Neural cell (in vitro differentiated cells): ENCODE measurements around the gene CAPZA2. TPM values are rescaled to one million over a fixed set of nuclear protein-coding genes. Genes with fewer than 3 reads are reported as not detected.
A peak's percentile ranks its signal among the peaks of the same experiment; 100 is the strongest.

ENCODE experiments used
- H2AFZ ChIP-seq: fragments of 200-600, 300-800 bp; sonication (generic), shearing (Covaris generic); 2 replicates; pipeline ENCODE4 v1.6.0; 2014; ENCODE audit warnings: low read depth, mild to moderate bottlenecking, antibody characterized with exemption, low read length, moderate library complexity
- H3F3A ChIP-seq: fragments of 200-600 bp; shearing (Covaris generic); 2 replicates; pipeline ENCODE4 v1.6.1; 2016; ENCODE audit warnings: mild to moderate bottlenecking, moderate library complexity, mixed read lengths, antibody characterized with exemption, low read length; ENCODE audit not compliant: insufficient read depth, poor library complexity, severe bottlenecking
- H3K27ac ChIP-seq: fragments of 200-600, 300-800 bp; sonication (generic), shearing (Covaris generic); 2 replicates; pipeline ENCODE4 v1.5.1; 2014; ENCODE audit warnings: mild to moderate bottlenecking, low read length, moderate library complexity
- H3K27me3 ChIP-seq: fragments of 300-800, 200-600 bp; sonication (generic), shearing (Covaris generic); 2 replicates; pipeline ENCODE4 v1.6.0; 2014; ENCODE audit warnings: mild to moderate bottlenecking, low read depth, low read length, moderate library complexity; ENCODE audit not compliant: insufficient read depth
- H3K36me3 ChIP-seq: fragments of 300-800, 200-600 bp; sonication (generic), shearing (Covaris generic); 2 replicates; pipeline ENCODE4 v1.5.1; 2014; ENCODE audit warnings: mild to moderate bottlenecking, antibody characterized with exemption, low read length, moderate library complexity; ENCODE audit not compliant: insufficient read depth
- H3K4me2 ChIP-seq: fragments of 300-800, 200-600 bp; sonication (generic), shearing (Covaris generic); 2 replicates; pipeline ENCODE4 v1.6.0; 2014; ENCODE audit warnings: mild to moderate bottlenecking, low read length
- H3K4me3 ChIP-seq: fragments of 300-800, 200-600 bp; sonication (generic), shearing (Covaris generic); 2 replicates; pipeline ENCODE4 v1.5.1; 2014; ENCODE audit warnings: mild to moderate bottlenecking, low read length, moderate library complexity
- H3K79me2 ChIP-seq: fragments of 200-600 bp; shearing (Covaris generic); replicated peaks from 2 replicates; pipeline ENCODE4 v1.6.0; 2014; ENCODE audit warnings: mild to moderate bottlenecking, low read length, moderate library complexity; ENCODE audit not compliant: insufficient read depth
- H3K9ac ChIP-seq: fragments of 300-800, 200-600 bp; sonication (generic), shearing (Covaris generic); 2 replicates; pipeline ENCODE4 v1.6.1; 2016; ENCODE audit warnings: mild to moderate bottlenecking, low read length, mixed read lengths
- H3K9me2 ChIP-seq: fragments of 200-600 bp; shearing (Covaris generic); 2 replicates; pipeline ENCODE4 v1.6.1; 2016; ENCODE audit warnings: mild to moderate bottlenecking, low read length, mixed read lengths; ENCODE audit not compliant: insufficient read depth
- H3K9me3 ChIP-seq: fragments of 200-600, 300-800 bp; sonication (generic), shearing (Covaris generic); 2 replicates; pipeline ENCODE4 v1.6.1; 2016; ENCODE audit warnings: mild to moderate bottlenecking, mixed run types, low read length, moderate library complexity, mixed read lengths
- H4K20me1 ChIP-seq: fragments of 200-600 bp; shearing (Covaris generic); 2 replicates; pipeline ENCODE4 v1.6.1; 2016; ENCODE audit warnings: mild to moderate bottlenecking, mixed run types; ENCODE audit not compliant: insufficient read depth
- CTCF ChIP-seq: fragments of 450-650 bp; IDR thresholded peaks from 2 replicates; pipeline ENCODE4 v1.5.1; 2014; ENCODE audit warnings: antibody characterized with exemption, mild to moderate bottlenecking, moderate library complexity; ENCODE audit not compliant: poor library complexity, severe bottlenecking
- EP300 ChIP-seq: fragments of 450-650 bp; conservative IDR thresholded peaks from 2 replicates; pipeline ENCODE4 v1.6.1; 2014; ENCODE audit warnings: antibody characterized with exemption, mild to moderate bottlenecking, moderate library complexity; ENCODE audit not compliant: poor library complexity, severe bottlenecking
- EZH2 ChIP-seq: fragments of 200-600, 300-800 bp; shearing (Covaris generic), sonication (generic); IDR thresholded peaks from 2 replicates; pipeline ENCODE4 v1.6.1; 2014; ENCODE audit warnings: antibody characterized with exemption, low read length, borderline replicate concordance, mild to moderate bottlenecking; ENCODE audit not compliant: insufficient read depth, poor library complexity, severe bottlenecking
- MXI1 ChIP-seq: fragments of 450-650 bp; conservative IDR thresholded peaks from 2 replicates; pipeline ENCODE4 v1.6.1; 2014; ENCODE audit warnings: antibody characterized with exemption, mild to moderate bottlenecking; ENCODE audit not compliant: poor library complexity, severe bottlenecking
- POLR2AphosphoS5 ChIP-seq: IDR thresholded peaks from 2 replicates; pipeline ENCODE4 v1.6.1; 2012
- RAD21 ChIP-seq: fragments of 450-650 bp; conservative IDR thresholded peaks from 2 replicates; pipeline ENCODE4 v1.6.1; 2014; ENCODE audit warnings: antibody characterized with exemption, mild to moderate bottlenecking, moderate library complexity
- SMC3 ChIP-seq: fragments of 450-650 bp; conservative IDR thresholded peaks from 2 replicates; pipeline ENCODE4 v1.6.1; 2014; ENCODE audit warnings: antibody characterized with exemption, mild to moderate bottlenecking, moderate library complexity; ENCODE audit not compliant: poor library complexity
- TAF1 ChIP-seq: IDR thresholded peaks from 2 replicates; pipeline ENCODE4 v1.6.1; 2012; ENCODE audit warnings: low read depth
- polyA plus RNA-seq: library from polyadenylated mRNA; depleted of rRNA; stranded (reverse); fragments of >200 nt; gene quantifications from 2 replicates; pipeline ENCODE4 v1.2.3, GENCODE V29; 2014
- TF ChIP-seq, protein P1 (sequence below): IDR thresholded peaks from 2 replicates; pipeline ENCODE4 v1.6.1; 2012; ENCODE audit warnings: borderline replicate concordance

The CAPZA2 gene
- polyA plus RNA-seq, 1 donor from 2014 or later = 191 TPM

DNA sequence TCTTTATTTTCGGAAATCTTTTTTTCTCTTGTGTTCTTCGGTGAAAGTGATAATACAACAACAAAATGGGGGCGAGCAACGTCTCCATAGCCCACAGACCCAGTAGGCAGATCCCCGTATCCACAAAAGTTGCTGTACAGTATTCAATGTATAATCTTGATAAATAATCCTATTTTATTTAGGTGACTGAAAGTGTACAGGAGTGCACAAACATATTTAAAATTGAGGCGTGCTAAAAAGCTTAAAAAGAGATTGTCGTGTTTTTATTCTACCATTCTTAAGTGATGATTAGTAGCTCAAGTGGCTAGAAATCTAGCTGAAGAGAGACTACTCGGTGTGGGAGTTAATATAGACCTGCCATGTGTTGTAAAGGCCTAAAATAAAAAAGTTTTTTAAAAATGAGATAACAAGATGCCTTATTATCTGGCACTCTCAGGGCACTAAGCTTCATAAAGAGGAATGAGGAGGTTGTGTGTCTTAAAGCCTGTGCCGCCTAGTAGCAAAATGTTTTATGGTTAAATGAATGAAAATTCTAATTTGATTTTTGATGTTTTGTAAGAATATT lies 1.6 kb downstream of the CAPZA2 start:
- Histone ChIP-seq H2AFZ (no peak overlapping the region), H3K4me2 (peak overlapping the region; percentile 97), H3K9me2 (no peaks in the 10 kb centered on the region), H3K4me3 (peak overlapping the region; percentile 83), H3K9me3 (no peaks in the 10 kb centered on the region), H3K79me2 (peaks cover 58% of the 10 kb centered on the region), H4K20me1 (no peaks in the 10 kb centered on the region), H3F3A (peaks cover 3% of the 10 kb centered on the region), H3K9ac (peak overlapping the region; percentile 98), H3K27ac (peak overlapping the region; percentile 98), H3K36me3 (no peaks in the 10 kb centered on the region), H3K27me3 (no peaks in the 10 kb centered on the region)
- TF ChIP-seq TAF1 (no peak), EZH2 (no peak), EP300 (no peak), SMC3 (no peak), MXI1 (no peak), CTCF (no peak), POLR2AphosphoS5 (no peak), RAD21 (no peak)
- TF ChIP-seq, protein P1, sequence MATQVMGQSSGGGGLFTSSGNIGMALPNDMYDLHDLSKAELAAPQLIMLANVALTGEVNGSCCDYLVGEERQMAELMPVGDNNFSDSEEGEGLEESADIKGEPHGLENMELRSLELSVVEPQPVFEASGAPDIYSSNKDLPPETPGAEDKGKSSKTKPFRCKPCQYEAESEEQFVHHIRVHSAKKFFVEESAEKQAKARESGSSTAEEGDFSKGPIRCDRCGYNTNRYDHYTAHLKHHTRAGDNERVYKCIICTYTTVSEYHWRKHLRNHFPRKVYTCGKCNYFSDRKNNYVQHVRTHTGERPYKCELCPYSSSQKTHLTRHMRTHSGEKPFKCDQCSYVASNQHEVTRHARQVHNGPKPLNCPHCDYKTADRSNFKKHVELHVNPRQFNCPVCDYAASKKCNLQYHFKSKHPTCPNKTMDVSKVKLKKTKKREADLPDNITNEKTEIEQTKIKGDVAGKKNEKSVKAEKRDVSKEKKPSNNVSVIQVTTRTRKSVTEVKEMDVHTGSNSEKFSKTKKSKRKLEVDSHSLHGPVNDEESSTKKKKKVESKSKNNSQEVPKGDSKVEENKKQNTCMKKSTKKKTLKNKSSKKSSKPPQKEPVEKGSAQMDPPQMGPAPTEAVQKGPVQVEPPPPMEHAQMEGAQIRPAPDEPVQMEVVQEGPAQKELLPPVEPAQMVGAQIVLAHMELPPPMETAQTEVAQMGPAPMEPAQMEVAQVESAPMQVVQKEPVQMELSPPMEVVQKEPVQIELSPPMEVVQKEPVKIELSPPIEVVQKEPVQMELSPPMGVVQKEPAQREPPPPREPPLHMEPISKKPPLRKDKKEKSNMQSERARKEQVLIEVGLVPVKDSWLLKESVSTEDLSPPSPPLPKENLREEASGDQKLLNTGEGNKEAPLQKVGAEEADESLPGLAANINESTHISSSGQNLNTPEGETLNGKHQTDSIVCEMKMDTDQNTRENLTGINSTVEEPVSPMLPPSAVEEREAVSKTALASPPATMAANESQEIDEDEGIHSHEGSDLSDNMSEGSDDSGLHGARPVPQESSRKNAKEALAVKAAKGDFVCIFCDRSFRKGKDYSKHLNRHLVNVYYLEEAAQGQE = no peak

- Histone ChIP-seq H3K9me3 (no peaks in the 10 kb centered on the region), H3K79me2 (peaks cover 96% of the 10 kb centered on the region), H2AFZ (no peak overlapping the region), H3K27me3 (no peaks in the 10 kb centered on the region), H3K9ac (no peak overlapping the region), H3K9me2 (no peaks in the 10 kb centered on the region), H3K4me2 (no peak overlapping the region), H3K4me3 (no peak overlapping the region), H3K27ac (no peak overlapping the region), H4K20me1 (no peaks in the 10 kb centered on the region), H3F3A (no peaks in the 10 kb centered on the region), H3K36me3 (no peaks in the 10 kb centered on the region)
- TF ChIP-seq SMC3 = no peak
- no peak for TF ChIP-seq TAF1
- no peak for TF ChIP-seq EZH2
- no peak for TF ChIP-seq MXI1
- TF ChIP-seq POLR2AphosphoS5 = no peak
- TF ChIP-seq, protein P1 = no peak
- no peak for TF ChIP-seq RAD21
- no peak for TF ChIP-seq EP300
- no peak for TF ChIP-seq CTCF
Measured at GRCh38 chr7:116871061-116871700, 8.8 kb downstream of the CAPZA2 start.
